SJSA1 (cell line): ENCODE data around the gene UBA1. TPM values are rescaled to one million over a fixed set of nuclear protein-coding genes. Genes with fewer than 3 reads are reported as not detected.

Source experiments
- DNase-seq, 2 experiments: peaks; one replicate each; pipeline ENCODE4 v3.0.0-alpha.2; 2015 to 2020; ENCODE audit warnings: low spot score in 2 of 2, low read depth in 1 of 2
- H3K27ac ChIP-seq: fragments of 250-450 bp; sonication (Bioruptor Pico); 2 replicates; pipeline ENCODE4 v1.5.1; 2020; ENCODE audit warnings: mild to moderate bottlenecking, moderate library complexity
- H3K27me3 ChIP-seq: fragments of 250-450 bp; sonication (Bioruptor Pico); replicated peaks from 2 replicates; pipeline ENCODE4 v1.5.1; 2020; ENCODE audit warnings: mild to moderate bottlenecking, moderate library complexity
- H3K36me3 ChIP-seq: fragments of 250-450 bp; sonication (Bioruptor Pico); 2 replicates; pipeline ENCODE4 v1.5.1; 2020; ENCODE audit warnings: mild to moderate bottlenecking
- H3K4me1 ChIP-seq: fragments of 250-450 bp; sonication (Bioruptor Pico); replicated peaks from 2 replicates; pipeline ENCODE4 v1.6.1; 2021; ENCODE audit warnings: mild to moderate bottlenecking
- H3K4me3 ChIP-seq: fragments of 250-450 bp; sonication (Bioruptor Pico); 2 replicates; pipeline ENCODE4 v1.5.1; 2020; ENCODE audit warnings: mild to moderate bottlenecking
- H3K9me3 ChIP-seq: fragments of 250-450 bp; sonication (Bioruptor Pico); replicated peaks from 2 replicates; pipeline ENCODE4 v1.5.1; 2020; ENCODE audit warnings: mild to moderate bottlenecking
- total RNA-seq: library from RNA; depleted of rRNA; stranded (reverse); fragments of >200 nt; shearing (Covaris generic); gene quantifications from 2 replicates; pipeline ENCODE4 v1.2.3, GENCODE V29; 2014

UBA1 gene
- total RNA-seq, 1 experiment from 2014 or later, result 184 TPM

DNA sequence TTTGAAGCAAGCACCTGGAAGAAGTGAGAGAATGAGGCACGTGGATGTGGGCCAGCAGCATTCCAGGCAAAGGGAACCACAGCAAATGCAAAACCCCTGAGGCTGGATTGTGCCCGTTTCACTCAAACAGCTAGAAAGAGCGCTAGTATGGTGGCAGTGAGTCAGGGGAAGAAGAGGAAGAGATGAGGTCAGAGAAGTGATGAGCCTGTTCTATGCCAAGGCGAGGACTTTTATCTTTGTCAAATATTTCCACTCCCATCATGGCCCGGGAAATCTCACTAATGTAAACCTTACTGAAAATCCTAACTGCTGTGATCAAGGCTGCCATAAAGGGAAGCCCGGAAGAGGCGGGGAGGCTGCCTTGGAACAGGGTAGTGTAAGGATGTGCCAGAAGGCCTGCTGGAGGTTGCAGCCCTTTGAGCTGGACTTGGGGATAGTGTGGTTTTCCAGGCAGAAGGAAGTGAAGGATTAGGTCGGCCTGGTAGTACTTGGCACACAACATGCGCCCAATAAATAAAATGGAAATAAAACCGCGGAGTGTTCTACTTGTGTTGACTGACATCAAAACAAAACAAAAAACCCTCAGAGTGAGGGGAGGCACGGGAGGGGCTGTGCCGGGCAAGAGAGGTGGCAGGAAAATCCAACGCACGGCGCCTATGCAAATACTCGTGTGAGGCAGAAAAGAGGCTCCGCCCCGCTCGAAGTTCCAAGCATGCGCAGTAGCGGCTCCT is 23.7 kb downstream of the UBA1 start:
- DNase-seq, result no peak
- Histone ChIP-seq H3K27me3 (no peaks in the 10 kb centered on the region), H3K4me3 (no peak overlapping the region), H3K9me3 (no peaks in the 10 kb centered on the region), H3K36me3 (peaks cover 44% of the 10 kb centered on the region), H3K27ac (peak overlapping the region; percentile 14; the same call in 1 of the 2 replicates), H3K4me1 (peaks cover 15% of the 10 kb centered on the region)

DNA sequence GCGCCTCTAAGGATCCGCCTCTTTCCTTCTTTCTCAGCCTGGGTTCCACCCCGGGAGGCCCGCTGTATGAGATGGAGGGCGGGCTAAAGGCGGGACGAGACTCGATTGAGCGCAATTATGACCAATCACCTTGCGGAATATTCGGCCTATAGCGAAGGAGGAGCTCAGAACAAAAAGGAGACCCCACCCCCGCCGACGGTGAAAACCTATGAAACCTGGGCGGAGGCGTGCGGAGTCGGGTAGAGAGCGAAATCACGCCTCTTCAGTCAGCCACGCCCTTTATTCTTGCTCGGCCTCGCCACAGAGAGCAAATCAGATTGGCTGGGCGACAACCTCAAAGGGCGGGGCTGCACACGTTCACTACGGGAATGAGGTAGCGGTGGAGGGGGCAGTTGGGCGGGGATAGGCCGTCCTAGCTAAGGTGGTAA is 24.2 kb downstream of the UBA1 start:
- Histone ChIP-seq H3K9me3 (no peaks in the 10 kb centered on the region), H3K36me3 (peaks cover 38% of the 10 kb centered on the region), H3K4me1 (peaks cover 15% of the 10 kb centered on the region), H3K27ac (peak overlapping the region; percentile 95), H3K4me3 (peak overlapping the region; percentile 89), H3K27me3 (no peaks in the 10 kb centered on the region)
- peak; percentile 97 to 99 for DNase-seq

- Histone ChIP-seq H3K4me3 (peak within 1 kb of the TSS; percentile 89), H3K9me3 (no peaks in the 10 kb centered on the region), H3K36me3 (peaks cover 38% of the 10 kb centered on the region), H3K27ac (peak within 1 kb of the TSS; percentile 95), H3K27me3 (no peaks in the 10 kb centered on the region), H3K4me1 (peaks cover 15% of the 10 kb centered on the region)
- peak; percentile 65 to 93 for DNase-seq
Observed at GRCh38 chrX:47218280-47218919, 24.8 kb downstream of the UBA1 start, which contains the start of gene CDK16. Gene CDK16, plus strand, starts transcription at chrX:47218681. Its CDS starts 4,877 bp downstream, at chrX:47223558.

DNA sequence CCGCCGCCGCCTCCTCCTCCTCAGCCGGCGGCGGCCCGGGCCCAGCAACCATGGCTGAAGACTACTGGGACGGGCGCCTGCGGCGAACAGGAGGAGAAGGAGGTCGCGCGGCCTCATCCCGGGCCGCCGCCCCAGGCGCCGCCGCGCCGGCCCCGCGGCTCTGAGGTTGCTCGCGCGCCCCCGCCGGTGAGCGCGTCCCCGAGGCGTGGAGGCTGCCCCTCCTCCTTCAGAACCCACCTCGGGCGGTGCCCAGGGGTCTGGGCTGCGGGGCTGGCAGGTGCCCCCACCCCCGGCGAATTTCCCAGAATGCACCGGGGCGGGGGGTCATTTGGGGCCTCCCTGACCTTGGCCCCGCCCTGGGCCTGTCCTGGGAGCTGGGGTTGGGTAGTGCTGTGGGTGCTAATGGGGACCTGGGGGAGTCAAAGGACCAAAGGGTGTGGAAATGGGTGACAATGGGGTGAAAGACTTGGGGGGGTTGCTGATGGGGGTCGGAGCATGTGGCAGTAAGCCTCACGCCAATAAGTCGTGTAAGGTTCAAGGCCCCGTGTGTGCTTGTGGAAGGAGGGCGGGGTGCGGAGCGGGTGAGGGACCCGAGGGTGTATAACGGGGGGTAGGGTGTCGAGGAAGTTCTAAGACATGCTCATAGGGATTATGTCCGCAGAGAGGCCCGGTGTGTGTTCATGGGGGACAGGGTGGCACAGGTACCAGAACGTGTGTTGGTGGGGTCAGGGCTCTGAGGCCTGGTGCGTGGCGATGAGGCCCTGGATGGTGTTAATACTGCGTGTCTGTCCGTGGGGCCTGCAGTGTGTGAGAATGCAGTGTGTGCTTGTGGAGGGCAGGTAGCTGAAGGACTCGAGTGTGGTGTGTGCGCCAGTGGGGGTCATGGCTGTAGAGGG is 25.5 kb downstream of the UBA1 start:
- Histone ChIP-seq H3K27ac (peak overlapping the region; percentile 95), H3K4me3 (peak overlapping the region; percentile 89), H3K27me3 (no peaks in the 10 kb centered on the region), H3K36me3 (peaks cover 45% of the 10 kb centered on the region), H3K9me3 (no peaks in the 10 kb centered on the region), H3K4me1 (peaks cover 15% of the 10 kb centered on the region)
- peak in 1 of 2 experiments; percentile 10 for DNase-seq

- Histone ChIP-seq H3K27me3 (no peaks in the 10 kb centered on the region), H3K4me3 (no peak overlapping the region), H3K36me3 (peaks cover 45% of the 10 kb centered on the region), H3K27ac (no peak overlapping the region), H3K9me3 (no peaks in the 10 kb centered on the region), H3K4me1 (peaks cover 9% of the 10 kb centered on the region)
- no peak for DNase-seq
Observed at GRCh38 chrX:47221756-47222155, 28.1 kb downstream of the UBA1 start.

GRCh38 chrX:47222751-47223350 is 29.2 kb downstream of the UBA1 start:
- H3K27ac ChIP-seq, result no peak overlapping the region
- no peak overlapping the region for H3K4me3 ChIP-seq
- H3K36me3 ChIP-seq, result peaks cover 50% of the 10 kb centered on the region
- H3K27me3 ChIP-seq, result no peaks in the 10 kb centered on the region
- 0 out of 2 replicates have a peak, but pooled peaks cover 3% of the 10 kb centered on the region for H3K4me1 ChIP-seq
- H3K9me3 ChIP-seq, result no peaks in the 10 kb centered on the region
- DNase-seq, result no peak

- H3K27ac ChIP-seq, result no peak overlapping the region
- H3K4me3 ChIP-seq, result no peak overlapping the region
- 0 out of 2 replicates have a peak, but pooled peaks cover 3% of the 10 kb centered on the region for H3K4me1 ChIP-seq
- no peaks in the 10 kb centered on the region for H3K9me3 ChIP-seq
- peaks cover 54% of the 10 kb centered on the region for H3K36me3 ChIP-seq
- H3K27me3 ChIP-seq, result no peaks in the 10 kb centered on the region
- DNase-seq, result no peak
Observed at GRCh38 chrX:47223476-47224250, 30.0 kb downstream of the UBA1 start.

DNA sequence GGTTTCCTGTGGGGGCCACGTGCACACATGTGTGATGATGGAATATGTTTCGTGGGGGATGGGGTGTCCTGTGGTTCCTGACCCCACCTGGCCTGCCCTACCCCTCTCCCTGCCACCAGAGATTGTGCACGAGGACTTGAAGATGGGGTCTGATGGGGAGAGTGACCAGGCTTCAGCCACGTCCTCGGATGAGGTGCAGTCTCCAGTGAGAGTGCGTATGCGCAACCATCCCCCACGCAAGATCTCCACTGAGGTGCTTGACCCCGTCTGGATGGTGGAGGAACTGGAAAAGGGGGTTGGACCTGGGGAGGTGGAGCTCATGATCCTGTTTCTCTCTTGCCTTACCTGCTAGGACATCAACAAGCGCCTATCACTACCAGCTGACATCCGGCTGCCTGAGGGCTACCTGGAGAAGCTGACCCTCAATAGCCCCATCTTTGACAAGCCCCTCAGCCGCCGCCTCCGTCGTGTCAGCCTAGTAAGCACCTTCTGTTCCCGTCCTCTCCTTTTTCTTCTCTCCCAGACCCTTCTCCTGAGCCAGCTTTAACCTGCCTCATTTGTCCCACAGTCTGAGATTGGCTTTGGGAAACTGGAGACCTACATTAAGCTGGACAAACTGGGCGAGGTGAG is 30.8 kb downstream of the UBA1 start:
- Histone ChIP-seq H3K4me1 (0 out of 2 replicates have a peak, but pooled peaks cover 3% of the 10 kb centered on the region), H3K27me3 (no peaks in the 10 kb centered on the region), H3K4me3 (no peak overlapping the region), H3K36me3 (peaks cover 52% of the 10 kb centered on the region), H3K9me3 (no peaks in the 10 kb centered on the region), H3K27ac (no peak overlapping the region)
- DNase-seq, result no peak

- DNase-seq, result no peak
- Histone ChIP-seq H3K4me1 (0 out of 2 replicates have a peak, but pooled peaks cover 3% of the 10 kb centered on the region), H3K27ac (no peak overlapping the region), H3K27me3 (no peaks in the 10 kb centered on the region), H3K36me3 (peaks cover 52% of the 10 kb centered on the region), H3K9me3 (no peaks in the 10 kb centered on the region), H3K4me3 (no peak overlapping the region)
Observed at GRCh38 chrX:47224896-47225290, 31.3 kb downstream of the UBA1 start.

GRCh38 chrX:47226071-47226470 is 32.4 kb downstream of the UBA1 start:
- Histone ChIP-seq H3K4me3 (no peak overlapping the region), H3K36me3 (peaks cover 50% of the 10 kb centered on the region), H3K4me1 (no peaks in the 10 kb centered on the region), H3K9me3 (no peaks in the 10 kb centered on the region), H3K27me3 (no peaks in the 10 kb centered on the region), H3K27ac (no peak overlapping the region)
- no peak for DNase-seq

- no peak overlapping the region for H3K4me3 ChIP-seq
- no peaks in the 10 kb centered on the region for H3K27me3 ChIP-seq
- H3K9me3 ChIP-seq, result no peaks in the 10 kb centered on the region
- no peak for DNase-seq
- H3K4me1 ChIP-seq, result no peaks in the 10 kb centered on the region
- no peak overlapping the region for H3K27ac ChIP-seq
- H3K36me3 ChIP-seq, result peaks cover 50% of the 10 kb centered on the region
Observed at GRCh38 chrX:47226531-47227333, 33.1 kb downstream of the UBA1 start.

DNA sequence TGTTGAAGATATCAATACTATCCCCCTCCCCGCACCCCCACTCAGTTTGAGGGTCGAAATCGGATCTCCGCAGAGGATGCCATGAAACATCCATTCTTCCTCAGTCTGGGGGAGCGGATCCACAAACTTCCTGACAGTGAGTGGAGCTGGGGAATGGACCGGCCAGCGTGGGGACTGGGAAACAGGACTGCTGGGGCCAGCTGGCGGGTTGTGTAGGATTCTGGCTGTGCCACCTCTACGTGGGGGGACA is 33.6 kb downstream of the UBA1 start:
- Histone ChIP-seq H3K36me3 (peaks cover 47% of the 10 kb centered on the region), H3K27me3 (no peaks in the 10 kb centered on the region), H3K9me3 (no peaks in the 10 kb centered on the region), H3K27ac (no peak overlapping the region), H3K4me1 (peaks cover 2% of the 10 kb centered on the region), H3K4me3 (no peak overlapping the region)
- DNase-seq, result no peak
